ENCODE measurements around the gene FAXDC2.
A peak's percentile ranks its signal among the peaks of the same experiment; 100 is the strongest.
"Not testable (repeated sequence)": the region's sequence is repeated elsewhere in the genome, so short reads cannot be mapped to it uniquely, and the experiment has no call there.

Gene FAXDC2

GRCh38 chr5:154861946-154862345, 11.5 kb upstream of the FAXDC2 start:
- no peak for DNase-seq (ENCODE audit: low spot score)

DNA sequence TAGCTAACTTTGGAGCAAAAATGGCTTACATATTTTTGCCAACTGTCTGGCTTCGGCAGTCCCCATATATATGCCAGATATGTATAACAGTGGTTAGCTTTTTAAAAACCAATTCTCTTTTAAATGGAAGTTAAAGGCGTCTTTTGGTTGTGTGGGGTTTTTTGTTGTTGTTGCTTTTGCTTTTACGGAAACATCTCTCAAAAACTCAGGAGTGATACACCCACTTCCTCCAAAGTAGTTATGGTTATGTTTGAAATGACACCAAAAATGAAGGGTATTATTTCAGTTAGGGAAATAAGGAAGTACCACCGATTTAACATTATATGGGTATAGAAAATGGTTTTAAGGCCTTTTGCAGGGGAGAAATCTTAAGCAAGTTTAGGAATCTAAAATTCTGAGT, 10.4 kb upstream of the FAXDC2 start:
- DNase-seq (ENCODE audit: low spot score) = no peak

GRCh38 chr5:154860123-154860522, 9.7 kb upstream of the FAXDC2 start:
- DNase-seq (ENCODE audit: low spot score) = no peak

DNA sequence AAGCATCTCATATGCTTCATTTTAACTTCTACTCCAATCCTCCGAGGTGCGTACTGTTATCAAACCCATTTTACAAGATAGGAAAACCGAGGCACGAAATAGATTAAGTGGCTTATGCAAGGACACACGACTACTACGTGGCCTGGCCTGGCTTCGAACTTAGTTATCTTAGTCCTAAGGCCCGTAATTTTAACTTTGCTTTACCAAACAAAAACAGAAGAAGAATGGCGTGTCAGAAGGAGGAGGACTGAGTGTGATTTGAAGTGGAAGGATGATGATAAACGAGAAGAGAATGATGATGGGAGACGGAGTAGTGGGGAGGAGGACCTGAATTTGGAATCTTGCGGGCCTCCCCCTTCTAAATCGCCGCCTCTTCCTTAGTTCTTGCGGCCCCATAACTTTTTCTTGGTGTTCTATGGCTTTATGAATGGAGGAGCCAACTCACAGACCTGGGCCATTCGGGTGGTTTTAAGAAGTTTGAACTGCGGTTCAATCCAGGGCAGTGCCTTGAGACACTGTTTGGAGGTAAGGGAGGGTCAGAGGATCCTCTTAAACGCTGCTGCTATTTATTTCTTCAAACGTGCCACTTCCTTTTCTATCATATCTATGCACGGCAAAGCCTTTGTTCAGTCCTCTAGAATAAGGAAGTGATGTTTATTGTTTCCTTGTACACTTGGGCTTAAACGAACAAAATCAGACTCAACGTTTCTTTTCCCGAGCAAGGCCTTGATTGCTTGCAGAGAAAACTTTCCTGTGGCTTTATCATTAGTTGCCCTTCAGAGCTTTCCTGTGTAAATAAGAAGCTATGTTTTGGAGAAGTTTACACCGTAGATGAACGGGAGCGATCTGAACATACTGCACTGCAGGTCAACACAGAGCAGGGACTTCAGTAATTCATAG, 8.8 kb upstream of the FAXDC2 start:
- DNase-seq (ENCODE audit: low spot score) = no peak

DNA sequence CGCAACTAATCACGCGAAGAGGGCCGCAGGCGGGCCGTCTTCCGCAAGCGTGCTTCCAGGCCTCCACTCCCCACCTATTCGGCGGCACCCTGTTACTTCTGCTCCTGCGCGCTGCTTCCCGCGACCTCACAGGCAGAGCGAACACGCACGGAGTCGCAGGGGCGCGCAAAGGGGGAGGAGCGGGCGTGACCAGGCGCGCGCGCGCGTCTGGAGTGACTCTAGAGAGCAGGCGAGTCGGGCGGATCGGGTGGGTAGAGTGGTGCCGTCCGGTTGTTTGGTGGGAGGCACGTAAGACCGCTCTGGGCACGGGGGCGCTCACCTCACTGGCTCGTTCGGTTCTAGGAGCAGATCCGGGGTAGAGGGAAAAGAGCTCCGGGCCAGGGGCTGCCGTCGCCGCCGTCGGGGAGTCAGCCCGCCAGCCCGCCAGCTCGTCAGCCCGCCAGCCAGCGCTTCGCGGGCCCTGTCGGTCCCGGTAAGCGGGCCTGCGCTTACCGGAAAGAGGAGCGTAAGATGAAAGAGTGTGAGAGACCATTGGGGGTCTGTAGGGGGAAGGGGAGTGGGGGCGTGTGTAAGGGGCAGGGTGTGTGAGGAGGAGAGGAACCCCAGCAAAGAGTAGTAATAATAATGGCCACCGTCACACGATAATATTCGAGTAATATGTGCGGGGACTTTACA, 8.0 kb upstream of the FAXDC2 start, which contains the start of gene CNOT8:
Gene CNOT8 (plus strand): TSS at position 331 of the 675 bp plus-strand sequence. CDS start 4,652 bp downstream, outside the sequence.
- peak; percentile 90 for DNase-seq (ENCODE audit: low spot score)

- peak; percentile 90 for DNase-seq (ENCODE audit: low spot score)
Observed at GRCh38 chr5:154857530-154858296, 7.3 kb upstream of the FAXDC2 start.

GRCh38 chr5:154851351-154851750, 948 bp upstream of the FAXDC2 start:
- DNase-seq (ENCODE audit: low spot score) = no peak

- DNase-seq (ENCODE audit: low spot score) = no peak
Observed at GRCh38 chr5:154849791-154850201, 607 bp downstream of the FAXDC2 start.

DNA sequence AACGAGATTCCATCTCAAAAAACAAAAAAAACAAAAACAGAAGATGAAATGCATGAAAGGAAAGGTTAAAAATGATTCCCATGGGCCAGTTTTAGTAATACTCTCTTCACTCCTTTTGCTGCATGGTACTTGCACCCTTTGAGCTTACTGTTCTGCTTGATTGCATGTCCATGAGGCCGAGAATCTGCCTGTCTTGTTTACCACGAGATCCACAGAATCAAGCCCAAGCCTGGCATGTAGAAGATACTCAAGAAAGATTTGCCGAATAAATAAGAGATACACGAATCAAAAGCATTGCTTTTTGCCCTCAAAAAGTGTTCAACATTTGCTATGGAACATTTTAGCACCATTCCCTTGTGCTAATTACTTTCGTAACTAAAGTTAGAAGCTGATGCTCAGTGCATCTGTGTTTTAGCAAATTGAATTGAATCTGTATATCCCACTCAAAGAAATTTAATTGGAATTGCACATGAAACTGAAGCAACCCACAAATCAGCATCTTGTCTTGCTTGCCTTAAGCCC, 1.1 kb downstream of the FAXDC2 start:
- DNase-seq (ENCODE audit: low spot score) = no peak

DNA sequence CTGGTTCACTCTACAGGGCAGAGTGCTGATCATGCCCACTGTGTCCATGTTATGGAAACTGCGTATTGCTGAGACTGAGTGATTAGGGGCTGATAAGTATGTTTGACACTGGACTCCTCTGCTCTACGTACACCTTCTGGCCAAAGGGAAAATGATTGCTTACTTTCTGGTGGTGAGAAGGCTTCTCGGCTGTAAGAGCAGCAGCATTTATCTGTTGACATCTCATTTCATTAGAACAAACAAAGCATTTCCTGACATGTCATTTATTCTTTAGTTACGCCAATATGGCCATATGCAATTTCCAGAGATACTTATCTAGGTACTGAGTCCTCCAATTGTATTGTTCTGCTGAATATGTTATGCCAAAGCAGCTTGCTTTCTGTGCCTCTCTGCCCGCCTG, 5.6 kb downstream of the FAXDC2 start:
- DNase-seq (ENCODE audit: low spot score) = no peak

DNA sequence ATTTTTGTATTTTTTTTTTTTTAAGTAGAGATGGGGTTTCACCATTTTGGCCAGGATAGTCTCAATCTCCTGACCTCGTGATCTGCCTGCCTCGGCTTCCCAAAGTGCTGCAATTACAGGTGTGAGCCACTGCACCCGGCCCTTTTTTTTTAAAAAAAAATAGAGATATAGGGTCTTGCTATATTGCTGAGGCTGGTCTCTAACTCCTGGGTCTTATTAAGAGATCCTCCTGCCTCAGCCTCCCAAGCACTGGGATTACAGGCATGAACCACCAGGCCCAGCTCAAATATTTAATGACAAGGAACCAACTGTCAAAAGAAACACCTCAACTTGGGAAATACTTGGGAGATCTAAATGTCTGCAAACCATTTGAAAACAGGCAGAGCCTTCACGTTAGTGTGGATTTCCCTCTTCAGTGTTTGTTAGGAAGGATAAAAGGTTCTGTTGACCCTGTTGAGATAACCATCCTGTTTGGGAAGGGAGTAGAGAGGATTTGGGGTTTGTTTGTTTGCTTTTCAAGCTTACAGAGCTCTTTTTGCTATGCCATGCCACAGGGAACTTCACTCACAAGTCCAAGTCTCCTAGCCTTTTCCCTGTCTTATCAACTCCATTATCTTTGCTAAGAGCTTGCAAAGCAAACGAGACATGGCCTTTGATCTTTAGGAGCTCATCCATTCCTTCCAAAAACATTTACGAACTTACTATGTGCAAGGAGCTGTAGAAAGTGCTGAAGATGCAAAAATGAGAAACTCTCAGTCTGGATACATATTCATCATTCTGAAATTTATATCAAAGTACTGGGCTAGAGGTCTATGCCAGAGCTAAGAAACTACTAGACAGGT, 7.5 kb downstream of the FAXDC2 start:
- DNase-seq (ENCODE audit: low spot score) = no peak

DNA sequence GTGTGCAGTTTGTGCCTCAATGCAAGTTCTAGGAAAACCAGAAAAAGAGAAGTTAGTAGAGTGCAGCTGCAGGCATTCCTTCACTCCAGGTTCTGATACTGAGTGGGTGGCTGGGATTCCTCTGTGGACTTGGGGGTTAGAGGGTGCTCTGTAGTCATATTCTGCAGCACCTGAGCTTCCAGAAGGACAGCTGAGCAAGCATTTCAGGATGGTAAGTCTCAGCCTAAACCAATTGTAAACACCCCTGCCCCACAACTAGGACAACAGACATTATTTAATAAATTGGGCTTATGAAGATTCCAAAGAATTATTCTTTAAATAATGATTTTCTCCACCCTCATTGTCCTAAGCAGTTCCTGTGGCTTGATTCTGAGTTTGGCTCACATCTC, 9.1 kb downstream of the FAXDC2 start:
- no peak for DNase-seq (ENCODE audit: low spot score)

- no peak for DNase-seq (ENCODE audit: low spot score)
Observed at GRCh38 chr5:154840435-154841272, 9.7 kb downstream of the FAXDC2 start.

DNA sequence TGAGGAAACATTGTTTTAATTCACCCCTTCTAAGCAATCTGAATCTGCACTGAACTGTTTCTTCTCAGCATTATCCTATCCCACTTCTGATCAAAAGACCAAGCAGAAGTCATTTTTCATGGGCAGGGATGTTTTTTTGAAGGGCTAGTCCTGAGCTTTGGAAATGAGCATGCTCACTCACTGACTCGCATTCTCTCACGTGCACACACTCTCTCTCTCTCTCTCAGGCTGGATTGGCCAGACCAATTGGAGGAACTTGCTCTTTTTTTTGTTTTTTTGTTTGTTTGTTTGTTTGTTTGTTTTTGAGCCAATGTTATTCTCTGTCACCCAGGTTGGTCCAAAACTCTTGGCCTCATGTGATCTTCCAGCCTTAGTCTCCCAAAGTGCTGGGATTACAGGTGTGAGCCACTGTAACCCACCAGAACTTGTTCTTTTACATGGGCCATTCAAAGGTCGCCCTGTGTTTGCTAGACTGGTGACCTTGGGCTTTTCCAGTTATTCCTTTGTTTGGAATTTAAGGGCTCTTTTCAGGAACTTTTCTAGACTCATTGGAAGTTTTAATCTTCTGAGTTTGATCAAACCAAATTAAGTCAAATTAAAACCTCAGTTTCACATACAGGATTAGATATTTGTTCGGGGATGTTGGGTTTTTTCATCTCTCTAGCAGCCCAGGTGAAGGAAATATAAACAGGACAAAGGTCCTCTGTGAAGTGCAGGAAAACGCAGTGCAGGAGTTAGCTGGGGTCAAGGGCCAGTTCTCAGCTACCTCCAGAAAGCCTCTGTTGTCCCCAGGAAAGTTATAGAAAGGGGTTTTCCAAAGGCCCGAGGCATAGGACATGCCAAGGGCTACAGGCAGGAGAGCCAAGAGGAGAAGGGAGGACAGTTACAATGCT, 13.1 kb downstream of the FAXDC2 start:
- DNase-seq (ENCODE audit: low spot score) = no peak

- DNase-seq (ENCODE audit: low spot score) = no peak
Observed at GRCh38 chr5:154836225-154836624, 14.2 kb downstream of the FAXDC2 start.

DNA sequence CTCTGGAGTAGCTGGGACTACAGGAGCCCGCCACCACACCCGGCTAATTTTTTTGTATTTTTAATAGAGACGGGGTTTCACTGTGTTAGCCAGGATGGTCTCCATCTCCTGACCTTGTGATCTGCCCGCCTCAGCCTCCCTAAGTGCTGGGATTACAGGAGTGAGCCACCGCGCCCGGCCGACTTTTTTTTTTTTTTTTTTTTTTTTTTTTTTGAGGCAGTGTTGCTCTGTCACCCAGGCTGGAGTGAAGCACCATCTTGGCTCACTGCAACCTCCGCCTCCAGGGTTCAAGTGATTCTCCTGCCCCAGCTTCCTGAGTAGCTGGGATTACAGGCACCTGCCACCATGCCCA, 14.7 kb downstream of the FAXDC2 start:
- DNase-seq (ENCODE audit: low spot score) = not testable (repeated sequence)

DNA sequence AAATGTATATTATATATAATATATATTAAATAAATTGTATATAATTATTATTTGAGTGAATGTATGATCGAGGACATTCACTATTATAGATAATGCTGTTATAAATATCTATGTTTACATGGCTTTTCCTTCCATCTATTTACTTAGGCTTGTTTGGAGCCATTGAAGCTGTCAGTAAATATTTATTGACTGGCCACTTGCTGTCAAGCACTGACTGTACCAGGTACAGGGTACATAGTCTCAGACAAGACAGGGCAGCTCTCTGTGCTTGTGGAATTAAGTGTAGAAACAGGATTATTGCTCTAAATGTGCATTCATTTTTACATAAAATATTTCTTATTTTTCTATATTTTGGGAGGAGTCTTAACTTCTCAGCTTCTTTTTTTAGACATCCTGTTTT, 16.4 kb downstream of the FAXDC2 start:
- DNase-seq (ENCODE audit: low spot score) = no peak

GRCh38 chr5:154832804-154833203, 17.6 kb downstream of the FAXDC2 start:
- DNase-seq (ENCODE audit: low spot score) = not testable (repeated sequence)

DNA sequence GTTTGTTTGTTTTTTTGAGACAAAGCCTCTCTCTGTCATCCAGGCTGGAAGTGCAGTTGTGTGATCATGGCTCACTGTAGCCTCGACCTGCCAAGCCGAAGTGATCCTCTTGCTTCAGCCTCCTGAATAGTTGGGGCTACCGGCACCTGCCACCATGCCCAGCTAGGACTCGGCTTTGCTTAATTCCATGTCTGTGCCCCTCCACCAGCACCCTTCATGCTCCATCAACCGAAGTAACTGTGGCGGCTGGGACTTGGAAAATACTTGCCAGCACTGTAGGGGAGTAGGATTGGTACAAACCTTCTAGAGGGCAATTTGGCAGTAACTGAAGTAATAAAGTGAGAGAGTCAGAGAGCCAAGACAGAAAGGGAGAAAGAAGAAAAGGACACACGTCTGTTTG, 19.0 kb downstream of the FAXDC2 start:
- no peak for DNase-seq (ENCODE audit: low spot score)

GRCh38 chr5:154830596-154830995, 19.8 kb downstream of the FAXDC2 start:
- DNase-seq (ENCODE audit: low spot score) = no peak

Measured in hepatic stellate cell (primary cell).